GM21526 (cell line): ENCODE results near the gene A1BG.
A peak's percentile ranks its signal among the peaks of the same experiment; 100 is the strongest.
"Not testable (repeated sequence)": the region's sequence is repeated elsewhere in the genome, so short reads cannot be mapped to it uniquely, and the experiment has no call there.

ENCODE experiments used
- ATAC-seq: cut with Tn5 transposase; IDR thresholded peaks from one replicate; pipeline ENCODE4 v1.9.1; 2021; ENCODE audit warnings: moderate library complexity; ENCODE audit not compliant: unreplicated experiment, low FRiP score

Gene A1BG

GRCh38 chr19:58362272-58362994 is 9.1 kb upstream of the A1BG start, which contains the start of gene ZNF497:
Gene ZNF497, minus strand, starts transcription at chr19:58362751. Its CDS starts 5,116 bp downstream, at chr19:58357635.
- peak; percentile 78 for ATAC-seq

GRCh38 chr19:58361900-58362271 is 8.6 kb upstream of the A1BG start:
- ATAC-seq = peak; percentile 9

GRCh38 chr19:58357481-58358145 is 4.3 kb upstream of the A1BG start:
- ATAC-seq = no peak

GRCh38 chr19:58356766-58357480 is 3.6 kb upstream of the A1BG start:
- no peak for ATAC-seq

- no peak for ATAC-seq
Observed at GRCh38 chr19:58355908-58356765, 2.8 kb upstream of the A1BG start.

GRCh38 chr19:58355215-58355796 is 2.0 kb upstream of the A1BG start:
- ATAC-seq = no peak

GRCh38 chr19:58354478-58355030 is 1.3 kb upstream of the A1BG start:
- no peak for ATAC-seq

- no peak for ATAC-seq
Observed at GRCh38 chr19:58353717-58354477, 605 bp upstream of the A1BG start.

GRCh38 chr19:58351990-58352755 is 1.1 kb downstream of the A1BG start:
- ATAC-seq = no peak

- ATAC-seq = no peak
Observed at GRCh38 chr19:58351558-58351878, 1.8 kb downstream of the A1BG start.

- no peak for ATAC-seq
Observed at GRCh38 chr19:58350871-58351557, 2.3 kb downstream of the A1BG start.

- no peak for ATAC-seq
Observed at GRCh38 chr19:58350001-58350861, 3.1 kb downstream of the A1BG start.

- ATAC-seq = no peak
Observed at GRCh38 chr19:58349590-58349989, 3.7 kb downstream of the A1BG start.

- not testable (repeated sequence) for ATAC-seq
Observed at GRCh38 chr19:58348080-58348479, 5.2 kb downstream of the A1BG start.

- peak; percentile 77 for ATAC-seq
Observed at GRCh38 chr19:58346961-58347929, 6.0 kb downstream of the A1BG start.

GRCh38 chr19:58345558-58345957 is 7.7 kb downstream of the A1BG start:
- no peak for ATAC-seq
